Measurements from ENCODE around the gene GPR150. TPM values are rescaled to one million over a fixed set of nuclear protein-coding genes. Genes with fewer than 3 reads are reported as not detected.
A peak's percentile ranks its signal among the peaks of the same experiment; 100 is the strongest.

GPR150 gene
- total and polyA plus RNA-seq, 2 of the 4 experiments (the other 2 are of a cell fraction) = under 0.01 to 0.10 TPM

DNA sequence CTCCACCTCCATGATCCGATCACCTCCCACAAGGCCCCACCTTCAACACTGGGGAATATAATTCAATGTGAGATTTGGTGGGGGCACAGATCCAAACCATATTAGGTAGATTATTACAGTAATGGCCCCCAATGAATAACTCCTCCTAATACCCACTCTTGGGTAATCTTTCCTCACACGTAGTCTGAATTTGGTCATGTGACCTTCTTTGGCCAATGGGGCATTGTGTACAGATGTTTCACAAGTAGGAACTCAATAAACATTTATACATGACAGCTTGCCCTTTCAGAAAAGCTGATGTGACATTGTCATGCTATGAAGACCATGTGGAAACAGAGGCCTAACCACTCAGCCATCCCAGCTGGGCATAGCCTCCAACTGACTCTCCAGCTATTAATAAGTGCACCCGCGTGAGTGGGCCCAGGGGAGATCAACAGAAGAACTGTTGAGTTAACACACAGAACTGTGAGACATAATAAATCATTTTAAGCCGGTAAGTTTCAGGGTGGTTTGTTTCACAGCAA, 10.6 kb downstream of the GPR150 start:
- Histone ChIP-seq H3K9me1 (ENCODE audit: insufficient read depth, low read length) (peaks cover 3% of the 10 kb centered on the region; the same call in 1 of the 2 replicates), H2BK15ac (ENCODE audit: low read depth, low read length) (peak overlapping the region; percentile 36; the same call in 1 of the 3 replicates), H2BK120ac (ENCODE audit: low read depth, low read length) (peak overlapping the region; percentile 33), H3K18ac (ENCODE audit: low read depth, low read length) (no peak overlapping the region), H4K91ac (ENCODE audit: insufficient read depth, low read depth, low read length) (peak overlapping the region; percentile 11; the same call in 1 of the 2 replicates), H3K9ac (ENCODE audit: low read depth, low read length) (no peak overlapping the region), H3K56ac (ENCODE audit: extremely low read depth, insufficient read depth, low read length) (no peak overlapping the region), H3K23ac (ENCODE audit: low read depth, low read length) (no peak overlapping the region; the same call in 1 of the 2 replicates), H3K14ac (replicated peaks; ENCODE audit: low read depth, low read length) (0 out of 2 replicates have a peak overlapping the region, but pooled peaks have one; percentile 35), H4K20me1 (ENCODE audit: insufficient read depth, low read length) (no peaks in the 10 kb centered on the region), H2AK5ac (ENCODE audit: low read depth, low read length) (peak overlapping the region; percentile 10; the same call in 1 of the 2 replicates), H3K4me2 (ENCODE audit: low read depth, low read length) (no peak overlapping the region), H3K4me3 (ENCODE audit: insufficient read depth, low read depth, low read length) (no peak overlapping the region), H2BK20ac (ENCODE audit: low read depth, low read length) (0 out of 2 replicates have a peak overlapping the region, but pooled peaks have one; percentile 38), H3K27me3 (ENCODE audit: control insufficient read depth, insufficient read depth, low read length) (no peaks in the 10 kb centered on the region), H3K4me1 (ENCODE audit: control insufficient read depth, insufficient read depth, low read length) (peaks cover 3% of the 10 kb centered on the region), H3K4ac (ENCODE audit: low read depth, low read length) (peak overlapping the region; percentile 56; the same call in 1 of the 2 replicates), H2AK9ac (replicated peaks; ENCODE audit: low read depth, low read length, poor library complexity) (peak overlapping the region; percentile 7), H3K36me3 (ENCODE audit: control insufficient read depth, insufficient read depth, low read length) (no peaks in the 10 kb centered on the region), H3K79me1 (ENCODE audit: low read depth in 1 of 2, low read length in 2 of 2) (no peaks in the 10 kb centered on the region), H4K8ac (ENCODE audit: low read depth in 2 of 2, low read length in 2 of 2) (no peak overlapping the region), H2AFZ (replicated peaks; ENCODE audit: low read length, poor library complexity) (no peak overlapping the region), H3K9me3 (ENCODE audit: control insufficient read depth, insufficient read depth, low read length) (no peaks in the 10 kb centered on the region), H4K5ac (ENCODE audit: low read depth, low read length) (no peak overlapping the region), H3K27ac (ENCODE audit: insufficient read depth, low read length) (no peak overlapping the region), H2BK5ac (ENCODE audit: low read depth, low read length, poor library complexity, severe bottlenecking) (no peak overlapping the region)
- CTCF ChIA-PET = no interaction called here
- ATAC-seq (ENCODE audit: low read depth) (no peak), DNase-seq (no peak)
- dilution Hi-C loops (cut with HindIII; ENCODE audit: low sequenced_read_pairs, unreplicated experiment) (no loop called here), intact Hi-C loops (cut with micrococcal nuclease) (no loop called here), in situ Hi-C loops (cut with MboI; ENCODE audit: low sequenced_read_pairs) (loop anchor here (25.0 kb wide), 1 partner anchor 682 kb away; no protein-coding TSS in a partner anchor)
- no peak for TF ChIP-seq NFE2L2 (IDR thresholded peaks at IDR 0.05; ENCODE audit: low read depth, low read length)
- TF ChIP-seq FOS (IDR thresholded peaks at IDR 0.05; ENCODE audit: low read depth, low read length) = no peak
- TF ChIP-seq, protein P1, sequence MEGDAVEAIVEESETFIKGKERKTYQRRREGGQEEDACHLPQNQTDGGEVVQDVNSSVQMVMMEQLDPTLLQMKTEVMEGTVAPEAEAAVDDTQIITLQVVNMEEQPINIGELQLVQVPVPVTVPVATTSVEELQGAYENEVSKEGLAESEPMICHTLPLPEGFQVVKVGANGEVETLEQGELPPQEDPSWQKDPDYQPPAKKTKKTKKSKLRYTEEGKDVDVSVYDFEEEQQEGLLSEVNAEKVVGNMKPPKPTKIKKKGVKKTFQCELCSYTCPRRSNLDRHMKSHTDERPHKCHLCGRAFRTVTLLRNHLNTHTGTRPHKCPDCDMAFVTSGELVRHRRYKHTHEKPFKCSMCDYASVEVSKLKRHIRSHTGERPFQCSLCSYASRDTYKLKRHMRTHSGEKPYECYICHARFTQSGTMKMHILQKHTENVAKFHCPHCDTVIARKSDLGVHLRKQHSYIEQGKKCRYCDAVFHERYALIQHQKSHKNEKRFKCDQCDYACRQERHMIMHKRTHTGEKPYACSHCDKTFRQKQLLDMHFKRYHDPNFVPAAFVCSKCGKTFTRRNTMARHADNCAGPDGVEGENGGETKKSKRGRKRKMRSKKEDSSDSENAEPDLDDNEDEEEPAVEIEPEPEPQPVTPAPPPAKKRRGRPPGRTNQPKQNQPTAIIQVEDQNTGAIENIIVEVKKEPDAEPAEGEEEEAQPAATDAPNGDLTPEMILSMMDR (conservative IDR thresholded peaks at IDR 0.05; ENCODE audit: low read depth, low read length) = no peak
- TF ChIP-seq RCOR1 (IDR thresholded peaks at IDR 0.05; ENCODE audit: insufficient replicate concordance, low read length) = no peak
- TF ChIP-seq RFX5 (IDR thresholded peaks at IDR 0.05; ENCODE audit: low read depth, low read length) = no peak
- TF ChIP-seq, protein P2, sequence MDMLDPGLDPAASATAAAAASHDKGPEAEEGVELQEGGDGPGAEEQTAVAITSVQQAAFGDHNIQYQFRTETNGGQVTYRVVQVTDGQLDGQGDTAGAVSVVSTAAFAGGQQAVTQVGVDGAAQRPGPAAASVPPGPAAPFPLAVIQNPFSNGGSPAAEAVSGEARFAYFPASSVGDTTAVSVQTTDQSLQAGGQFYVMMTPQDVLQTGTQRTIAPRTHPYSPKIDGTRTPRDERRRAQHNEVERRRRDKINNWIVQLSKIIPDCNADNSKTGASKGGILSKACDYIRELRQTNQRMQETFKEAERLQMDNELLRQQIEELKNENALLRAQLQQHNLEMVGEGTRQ (IDR thresholded peaks at IDR 0.05; ENCODE audit: low read depth, low read length) = no peak
- no peak for TF ChIP-seq MXI1 (IDR thresholded peaks at IDR 0.05; ENCODE audit: borderline replicate concordance, low read depth, low read length)
- no peak for TF ChIP-seq CHD1 (IDR thresholded peaks at IDR 0.05; ENCODE audit: low read depth, low read length)
- TF ChIP-seq MAFK (IDR thresholded peaks at IDR 0.05; ENCODE audit: low read depth, low read length) = no peak
- TF ChIP-seq BHLHE40 (IDR thresholded peaks at IDR 0.05; ENCODE audit: low read depth, low read length) = no peak
- TF ChIP-seq SMC3 (IDR thresholded peaks at IDR 0.05; ENCODE audit: low read depth, low read length) = no peak
- no peak for TF ChIP-seq CEBPB (IDR thresholded peaks at IDR 0.05; ENCODE audit: low read depth, low read length)
- no peak for TF ChIP-seq RAD21 (IDR thresholded peaks at IDR 0.05; ENCODE audit: low read length)
- TF ChIP-seq MAZ (IDR thresholded peaks at IDR 0.05; ENCODE audit: borderline replicate concordance, low read depth, low read length) = no peak
- TF ChIP-seq, protein P3, sequence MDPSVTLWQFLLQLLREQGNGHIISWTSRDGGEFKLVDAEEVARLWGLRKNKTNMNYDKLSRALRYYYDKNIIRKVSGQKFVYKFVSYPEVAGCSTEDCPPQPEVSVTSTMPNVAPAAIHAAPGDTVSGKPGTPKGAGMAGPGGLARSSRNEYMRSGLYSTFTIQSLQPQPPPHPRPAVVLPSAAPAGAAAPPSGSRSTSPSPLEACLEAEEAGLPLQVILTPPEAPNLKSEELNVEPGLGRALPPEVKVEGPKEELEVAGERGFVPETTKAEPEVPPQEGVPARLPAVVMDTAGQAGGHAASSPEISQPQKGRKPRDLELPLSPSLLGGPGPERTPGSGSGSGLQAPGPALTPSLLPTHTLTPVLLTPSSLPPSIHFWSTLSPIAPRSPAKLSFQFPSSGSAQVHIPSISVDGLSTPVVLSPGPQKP (IDR thresholded peaks at IDR 0.05; ENCODE audit: borderline replicate concordance, low read depth, low read length) = no peak
- TF ChIP-seq POLR2A (IDR thresholded peaks at IDR 0.05; ENCODE audit: low read depth, low read length) = no peak
- POLR2A ChIA-PET (ENCODE audit: unreplicated experiment) = no interaction called here
- no CpG with 5 or more reads among the region's 5 CpGs for WGBS, 2 experiments (ENCODE audit: extremely low coverage in 2 of 2, insufficient read length in 1 of 2)
- no TSS peak for BruUV-seq (replicated peaks)

Measured in IMR-90 (cell line).